Keratinocyte (primary cell): ENCODE measurements around the gene CLPX.

Experiments
- CTCF ChIP-seq, 3 experiments: IDR thresholded peaks in 1 of 3; conservative IDR thresholded peaks in 1 of 3; optimal IDR thresholded peaks in 1 of 3; 2 replicates in 2 of 3; 3 replicates in 1 of 3; pipeline versions ENCODE3 to v1.5.1; 2011; ENCODE audit warnings: low read length in 3 of 3, mild to moderate bottlenecking in 3 of 3, moderate library complexity in 2 of 3, control low read depth in 1 of 3, inconsistent platforms in 1 of 3; ENCODE audit not compliant: insufficient read depth in 2 of 3; ENCODE audit errors: extremely low read depth in 1 of 3
- EZH2 ChIP-seq: IDR thresholded peaks from one replicate; pipeline ENCODE4 v1.6.1; 2012; ENCODE audit warnings: inconsistent platforms, mild to moderate bottlenecking, low read length, moderate library complexity

- TF ChIP-seq CTCF (optimal IDR thresholded peaks at IDR 0.05 in 1 of 3, IDR thresholded peaks at IDR 0.05 in 1 of 3, conservative IDR thresholded peaks at IDR 0.05 in 1 of 3; ENCODE audit: extremely low read depth in 1 of 3, insufficient read depth in 2 of 3, low read length in 3 of 3) (no peak), EZH2 (no peak)
Observed at GRCh38 chr15:65204931-65205660, 20.0 kb upstream of the CLPX start.
